Psoas muscle (tissue), 8 donors: ENCODE data around the gene DLGAP1. TPM values are rescaled to one million over a fixed set of nuclear protein-coding genes. Genes with fewer than 3 reads are reported as not detected.
A peak's percentile ranks its signal among the peaks of the same experiment; 100 is the strongest.

Experiments used
- ATAC-seq, 4 donors: fragments of 200-7000 bp; cut with Tn5 transposase; one replicate each; pipeline ENCODE4 v1.9.1; 2020; ENCODE audit warnings: moderate library complexity in 3 of 4, mild to moderate bottlenecking in 2 of 4
- DNase-seq, 2 donors: peaks; one replicate each; pipeline ENCODE4 v3.0.0-alpha.2; 2020
- H3K27ac ChIP-seq: fragments of 200-600 bp; one replicate; pipeline ENCODE4 v1.8.0; 2022
- H3K27me3 ChIP-seq, 3 donors: fragments of 200-600 bp in 1 of 3; one replicate each; pipeline versions ENCODE4 v1.6.1 to v1.8.0; 2013 to 2022; ENCODE audit warnings: low read length in 2 of 3, mild to moderate bottlenecking in 2 of 3, moderate library complexity in 1 of 3; ENCODE audit not compliant: insufficient read depth in 3 of 3
- H3K36me3 ChIP-seq, 2 donors: fragments of 200-600 bp in 1 of 2; one replicate each; pipeline versions ENCODE4 v1.6.1 to v1.8.0; 2013 to 2022; ENCODE audit warnings: low read depth in 1 of 2, mild to moderate bottlenecking in 1 of 2, moderate library complexity in 1 of 2; ENCODE audit not compliant: insufficient read depth in 1 of 2
- H3K4me1 ChIP-seq: fragments of 200-600 bp; one replicate; pipeline ENCODE4 v1.8.0; 2022
- H3K4me3 ChIP-seq: fragments of 200-600 bp; one replicate; pipeline ENCODE4 v1.8.0; 2022; ENCODE audit warnings: mild to moderate bottlenecking
- H3K9me3 ChIP-seq: fragments of 200-600 bp; one replicate; pipeline ENCODE4 v1.8.0; 2022
- CTCF ChIP-seq: fragments of 200-600 bp; IDR thresholded peaks from one replicate; pipeline ENCODE4 v1.8.0; 2022; ENCODE audit warnings: antibody characterized with exemption
- WGBS, 3 donors: extraction: QIAGEN DNeasy Blood & Tissue Kit; methylation state at CpG; one replicate each; pipeline versions ENCODE4 v1.1.6 to v1.1.7; 2013; 5-methylcytosine and 5-hydroxymethylcytosine counted together
- intact Hi-C, 2 donors: fragments of 100-400 bp; cut with DNase I; formaldehyde crosslinking; loops; one replicate each; pipeline versions ENCODE4 v1.11.0 to v1.14.2; 2022
- polyA plus RNA-seq, 3 donors: library from polyadenylated mRNA; stranded (reverse); fragments of 200-250 nt; gene quantifications; one replicate each; pipeline ENCODE4 v1.2.3, GENCODE V29; 2013
- total RNA-seq, 4 donors: library from RNA; stranded (reverse); fragmentation: NEBNext Ultra II Directional in 2 of 4; extraction: Animal tissue kit (Norgen Biotek cat#: 25700) in 2 of 4; gene quantifications; one replicate each; pipeline versions ENCODE4 v1.2.1 to v1.2.4, GENCODE V29; 2021 to 2023
- donor health status: healthy with polysubstance abuse.
- donor health status: DM: no; HTN: no; CAD: no; lungs with moderate emphysema.
- donor health status: Bipolar disorder and iron deficiency.
- donor health status: healthy.
- donor health status: DM: yes; HTN: yes; CAD: no.
- donor health status: DM: no; HTN: no; CAD: no.
- donor health status: DM: no; HTN: no; CAD: no.
- donor health status: DM: yes; HTN: yes; CAD: no.

The DLGAP1 gene
- total and polyA plus RNA-seq, 7 donors: 0.09 to 0.26 (median 0.16) TPM; not detected in 1

DNA sequence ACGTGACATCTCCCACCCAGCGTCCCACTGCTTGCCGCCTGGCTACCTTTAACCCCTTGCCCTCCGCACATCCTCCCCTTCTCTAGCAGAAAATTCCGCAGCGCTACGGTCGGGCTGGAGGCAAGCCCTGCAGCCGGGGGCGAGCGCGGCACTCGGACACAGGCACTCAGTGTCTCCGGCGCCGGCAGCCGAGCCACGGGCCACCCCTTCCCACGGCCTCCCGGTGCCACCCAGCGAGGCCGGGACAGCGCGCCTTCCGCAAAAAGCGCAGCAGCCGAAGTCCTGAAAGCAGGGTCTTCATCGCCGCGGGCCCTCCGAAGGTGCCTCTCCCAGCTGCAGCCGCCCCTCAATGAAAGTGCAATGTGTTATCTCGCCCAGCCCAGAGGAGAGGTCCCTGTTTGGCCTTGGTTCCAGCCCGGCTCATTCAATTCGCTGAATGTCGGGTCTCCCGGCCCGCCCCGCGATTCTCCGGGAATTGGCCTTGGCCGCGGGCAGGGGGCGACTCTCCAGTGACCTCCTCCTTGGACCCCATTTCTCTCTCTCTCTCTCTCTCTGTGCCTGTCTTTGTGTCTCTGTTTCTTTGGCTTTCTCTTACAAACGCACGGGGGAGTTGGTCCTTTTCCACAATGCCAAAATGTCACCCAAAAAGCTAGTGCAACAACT is 1.1 kb downstream of the DLGAP1 start:
- Histone ChIP-seq H3K4me3 (peak overlapping the region; percentile 53), H3K4me1 (no peaks in the 10 kb centered on the region), H3K9me3 (no peaks in the 10 kb centered on the region), H3K36me3 (no peaks in the 10 kb centered on the region), H3K27ac (no peak overlapping the region), H3K27me3 (peaks cover 0 to 48% (median 15%) of the 10 kb centered on the region in 3 donors)
- intact Hi-C loops: no loop called here
- TF ChIP-seq CTCF: no peak
- peak; percentile 10 to 44 for DNase-seq
- 1 to 2% (median 1%) methylated on average over 32 to 46 of the region's 46 CpGs for WGBS, 3 donors
- no peak for ATAC-seq

- peak overlapping the region; percentile 53 for H3K4me3 ChIP-seq
- H3K27me3 ChIP-seq: peaks cover 0 to 48% (median 15%) of the 10 kb centered on the region in 3 donors
- no peaks in the 10 kb centered on the region for H3K36me3 ChIP-seq
- no peaks in the 10 kb centered on the region for H3K4me1 ChIP-seq
- TF ChIP-seq CTCF: no peak
- DNase-seq (no peak), ATAC-seq (no peak)
- 17 to 24% (median 19%) methylated on average over 8 of the region's 8 CpGs for WGBS, 3 donors
- no peaks in the 10 kb centered on the region for H3K9me3 ChIP-seq
- no peak overlapping the region for H3K27ac ChIP-seq
- intact Hi-C loops: no loop called here
Observed at GRCh38 chr18:4453567-4453873, 1.6 kb downstream of the DLGAP1 start.

DNA sequence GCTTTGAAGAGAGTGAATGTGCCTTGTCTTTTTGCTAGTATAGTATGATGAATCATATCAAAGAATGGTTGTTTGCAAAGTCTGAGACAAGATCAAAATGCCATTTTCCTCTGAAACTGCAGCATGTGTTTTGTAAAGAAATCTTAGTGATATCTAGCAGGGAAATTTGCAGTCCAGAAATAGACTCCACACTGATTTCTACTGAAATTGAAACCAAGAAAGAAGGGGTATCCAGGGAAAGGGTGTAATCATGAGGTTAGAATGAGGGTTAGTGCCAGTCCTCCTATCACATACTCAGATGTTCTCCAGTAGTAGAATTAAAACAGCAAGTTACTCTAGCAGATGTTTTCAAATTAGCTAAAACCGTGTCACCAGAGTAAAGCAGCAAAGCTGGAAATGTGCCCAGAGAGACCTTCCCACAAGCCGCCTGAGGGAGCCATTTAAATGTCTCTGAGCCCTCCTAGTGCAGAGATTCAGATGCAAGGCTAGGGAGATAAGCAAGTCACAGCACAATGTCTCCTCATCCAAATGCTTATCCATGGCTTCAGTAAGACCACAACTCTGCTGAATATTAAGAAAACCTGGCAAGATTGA is 4.9 kb downstream of the DLGAP1 start:
- DNase-seq (no peak), ATAC-seq (no peak)
- intact Hi-C loops: no loop called here
- Histone ChIP-seq H3K27me3 (peaks cover 0 to 32% (median 10%) of the 10 kb centered on the region in 3 donors), H3K36me3 (no peaks in the 10 kb centered on the region), H3K4me1 (no peaks in the 10 kb centered on the region), H3K27ac (no peak overlapping the region), H3K9me3 (no peaks in the 10 kb centered on the region), H3K4me3 (no peak overlapping the region)
- no peak for TF ChIP-seq CTCF
- 4 to 7% (median 6%) methylated on average over 2 of the region's 2 CpGs for WGBS, 3 donors

DNA sequence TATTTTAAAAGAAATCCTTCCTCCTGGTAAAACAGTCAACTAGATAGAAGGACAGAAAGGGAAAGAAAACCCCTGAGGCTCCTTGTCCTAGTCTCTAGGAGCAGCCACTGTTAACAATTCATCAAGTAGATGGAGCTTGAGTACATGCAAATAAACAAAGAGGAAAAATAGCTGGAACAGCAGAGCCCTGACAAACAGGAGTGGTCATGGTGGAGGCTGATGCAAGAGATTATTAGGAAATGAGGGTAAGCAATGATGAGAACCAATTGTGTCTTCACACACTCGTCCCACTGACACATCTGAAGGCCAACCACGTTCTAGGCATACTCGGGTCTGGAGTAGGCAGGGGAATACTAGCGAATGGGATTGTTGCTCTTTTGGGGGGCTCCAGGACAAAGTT is 9.2 kb downstream of the DLGAP1 start:
- Histone ChIP-seq H3K9me3 (no peaks in the 10 kb centered on the region), H3K4me1 (no peaks in the 10 kb centered on the region), H3K4me3 (no peak overlapping the region), H3K27ac (no peak overlapping the region), H3K27me3 (no peaks in the 10 kb centered on the region), H3K36me3 (no peaks in the 10 kb centered on the region)
- TF ChIP-seq CTCF: no peak
- intact Hi-C loops: no loop called here
- DNase-seq (no peak), ATAC-seq (no peak)
- 77 to 87% (median 82%) methylated on average over 4 of the region's 4 CpGs for WGBS, 3 donors

- Histone ChIP-seq H3K4me1 (no peaks in the 10 kb centered on the region), H3K9me3 (no peaks in the 10 kb centered on the region), H3K4me3 (no peak overlapping the region), H3K27ac (no peak overlapping the region), H3K36me3 (no peaks in the 10 kb centered on the region), H3K27me3 (no peaks in the 10 kb centered on the region)
- ATAC-seq (no peak), DNase-seq (no peak)
- intact Hi-C loops: no loop called here
- TF ChIP-seq CTCF: no peak
Observed at GRCh38 chr18:4444306-4444705, 10.8 kb downstream of the DLGAP1 start.
